ENCODE results near the gene NPHP4. TPM values are rescaled to one million over a fixed set of nuclear protein-coding genes. Genes with fewer than 3 reads are reported as not detected.

NPHP4 gene
- total RNA-seq, 1 experiment from 2014 or later: 3.4 TPM

DNA sequence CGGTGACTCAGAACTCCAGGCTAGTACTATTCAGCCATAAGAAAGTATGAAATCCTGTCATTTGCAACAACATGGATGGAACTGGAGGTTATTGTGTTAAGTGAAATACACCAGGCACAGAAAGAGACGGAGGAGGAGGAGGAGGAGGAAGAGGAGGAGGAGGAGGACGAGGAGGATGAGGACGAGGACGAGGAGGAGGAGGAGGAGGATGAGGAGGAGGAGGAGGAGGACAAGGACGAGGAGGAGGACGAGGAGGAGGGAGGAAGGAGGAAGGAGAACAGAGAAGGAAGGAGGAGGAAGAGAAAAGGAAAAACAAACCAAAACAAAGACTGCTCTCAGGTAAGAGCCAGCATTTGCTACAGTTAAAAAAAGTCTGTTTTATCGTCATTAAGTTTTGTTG lies 178.7 kb downstream of the NPHP4 start:
- in situ Hi-C loops (cut with HindIII; ENCODE audit: low pct_unique_long_range_greater_than_20kb, low sequenced_read_pairs): no loop called here
- DNase-seq (ENCODE audit: low read depth, low spot score): no peak

Small RNA genes within 50 kb of the gene (small RNA-seq; reads per million reads assigned to genes)
- gene MIR4689: 0 to 0.14 reads per million in 2 experiments

Other genes starting within 250 kb of the NPHP4 start
- gene KCNAB2, start 53.5 kb upstream of the NPHP4 start, total RNA-seq (2014; rRNA removed; shearing (Covaris generic)): 70.3 and 73.6 TPM in 2 replicates
- gene CHD5, start 187.9 kb upstream of the NPHP4 start, total RNA-seq (2014; rRNA removed; shearing (Covaris generic)): 0.08 and 0.13 TPM in 2 replicates
- gene RPL22, start 207.2 kb upstream of the NPHP4 start, total RNA-seq (2014; rRNA removed; shearing (Covaris generic)): 222 and 233 TPM in 2 replicates
- 1.5 and 2.9 TPM in 2 replicates for gene RNF207, start 213.7 kb upstream of the NPHP4 start, total RNA-seq (2014; rRNA removed; shearing (Covaris generic))
- gene ICMT, start 243.5 kb upstream of the NPHP4 start, total RNA-seq (2014; rRNA removed; shearing (Covaris generic)): 88.6 and 97.1 TPM in 2 replicates